GM12872 (cell line): Measurements from ENCODE around the gene SRRM4.

Experiments used
- TF ChIP-seq, protein P1 (sequence below): IDR thresholded peaks from 3 replicates; pipeline ENCODE4 v1.5.1; 2011; ENCODE audit warnings: low read depth, mild to moderate bottlenecking, low read length, moderate library complexity; ENCODE audit not compliant: insufficient read depth

The SRRM4 gene

GRCh38 chr12:118986050-118986449, 4.7 kb downstream of the SRRM4 start:
- TF ChIP-seq, protein P1, sequence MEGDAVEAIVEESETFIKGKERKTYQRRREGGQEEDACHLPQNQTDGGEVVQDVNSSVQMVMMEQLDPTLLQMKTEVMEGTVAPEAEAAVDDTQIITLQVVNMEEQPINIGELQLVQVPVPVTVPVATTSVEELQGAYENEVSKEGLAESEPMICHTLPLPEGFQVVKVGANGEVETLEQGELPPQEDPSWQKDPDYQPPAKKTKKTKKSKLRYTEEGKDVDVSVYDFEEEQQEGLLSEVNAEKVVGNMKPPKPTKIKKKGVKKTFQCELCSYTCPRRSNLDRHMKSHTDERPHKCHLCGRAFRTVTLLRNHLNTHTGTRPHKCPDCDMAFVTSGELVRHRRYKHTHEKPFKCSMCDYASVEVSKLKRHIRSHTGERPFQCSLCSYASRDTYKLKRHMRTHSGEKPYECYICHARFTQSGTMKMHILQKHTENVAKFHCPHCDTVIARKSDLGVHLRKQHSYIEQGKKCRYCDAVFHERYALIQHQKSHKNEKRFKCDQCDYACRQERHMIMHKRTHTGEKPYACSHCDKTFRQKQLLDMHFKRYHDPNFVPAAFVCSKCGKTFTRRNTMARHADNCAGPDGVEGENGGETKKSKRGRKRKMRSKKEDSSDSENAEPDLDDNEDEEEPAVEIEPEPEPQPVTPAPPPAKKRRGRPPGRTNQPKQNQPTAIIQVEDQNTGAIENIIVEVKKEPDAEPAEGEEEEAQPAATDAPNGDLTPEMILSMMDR: no peak

- TF ChIP-seq, protein P1: no peak
Measured at GRCh38 chr12:118999107-118999506, 17.8 kb downstream of the SRRM4 start.

DNA sequence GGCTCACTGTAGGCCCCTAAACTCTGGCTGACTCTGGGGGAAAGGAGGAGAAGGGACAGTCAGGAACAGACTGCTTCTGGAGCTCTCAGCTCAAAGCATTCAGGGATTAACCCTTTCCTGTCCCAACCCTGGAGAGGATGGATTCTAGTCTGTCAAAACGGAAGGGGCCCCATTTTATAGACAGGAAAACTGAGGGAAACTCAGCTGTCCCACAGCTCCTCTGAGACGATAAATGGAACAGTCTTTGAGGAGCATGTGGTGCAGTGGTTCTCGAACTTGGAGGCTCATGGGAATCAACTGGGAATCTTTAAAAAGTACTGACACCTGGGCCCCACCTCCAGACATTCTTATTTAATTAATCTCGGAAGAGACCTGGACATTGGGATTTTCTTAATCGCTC, 23.7 kb downstream of the SRRM4 start:
- TF ChIP-seq, protein P1: no peak

- TF ChIP-seq, protein P1: no peak
Measured at GRCh38 chr12:119005913-119006312, 24.6 kb downstream of the SRRM4 start.

DNA sequence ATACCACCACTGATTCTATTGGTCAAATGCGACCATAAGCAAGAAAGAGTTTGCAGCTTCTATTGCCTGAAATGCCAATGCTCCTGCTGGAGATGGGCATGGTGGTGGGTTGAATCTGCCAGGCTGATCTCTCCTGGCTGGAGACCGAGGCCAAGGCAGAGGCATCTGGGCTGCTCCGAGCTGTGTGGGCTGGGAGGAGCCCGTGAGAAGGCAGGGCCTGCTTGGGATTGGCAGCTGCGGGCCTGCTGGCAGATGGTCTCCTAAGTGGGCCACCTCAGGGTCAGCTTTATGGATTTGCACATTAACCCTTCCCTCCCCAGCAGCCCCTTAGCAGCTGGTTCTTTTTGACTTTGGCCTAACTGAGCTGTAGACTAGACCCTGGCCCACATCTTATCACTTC, 25.4 kb downstream of the SRRM4 start:
- TF ChIP-seq, protein P1: no peak

- TF ChIP-seq, protein P1: no peak
Measured at GRCh38 chr12:119008691-119009221, 27.4 kb downstream of the SRRM4 start.

DNA sequence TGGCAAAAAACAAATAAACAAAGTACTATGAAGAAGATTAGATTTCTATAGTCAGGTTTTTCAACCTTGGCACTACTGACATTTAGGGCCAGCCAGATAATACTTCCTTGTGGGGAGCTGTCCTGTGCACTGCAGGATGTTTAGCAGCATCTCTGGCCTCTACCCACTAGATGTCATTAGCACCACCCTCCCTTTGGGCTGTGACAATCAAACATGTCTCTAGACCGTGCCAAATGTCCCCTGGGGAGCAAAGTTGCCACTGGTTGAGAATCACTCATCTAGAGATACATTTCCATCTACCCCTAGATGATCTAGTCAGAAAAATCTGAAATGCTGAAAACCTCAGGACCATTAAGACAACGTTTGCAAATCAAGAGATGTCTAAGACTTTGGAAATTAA, 29.9 kb downstream of the SRRM4 start:
- TF ChIP-seq, protein P1: no peak
